GM23248 (cell line): Measurements from ENCODE around the gene NEU2. TPM values are rescaled to one million over a fixed set of nuclear protein-coding genes. Genes with fewer than 3 reads are reported as not detected.

ENCODE experiments used
- DNase-seq: peaks from one replicate; pipeline ENCODE4 v3.0.0-alpha.2; 2015
- H2AFZ ChIP-seq: fragments of 200-600 bp; sonication (generic); 2 replicates; pipeline ENCODE4 v1.6.1; 2016; ENCODE audit warnings: antibody characterized with exemption
- H3F3A ChIP-seq: fragments of 200-600 bp; sonication (generic); 2 replicates; pipeline ENCODE4 v1.6.1; 2016; ENCODE audit warnings: mild to moderate bottlenecking, antibody characterized with exemption, mixed run types; ENCODE audit not compliant: insufficient read depth
- H3K27ac ChIP-seq: fragments of 200-600 bp; sonication (generic); 2 replicates; pipeline ENCODE4 v1.5.1; 2016; ENCODE audit warnings: mild to moderate bottlenecking
- H3K27me3 ChIP-seq: fragments of 200-600 bp; sonication (generic); replicated peaks from 2 replicates; pipeline ENCODE4 v1.6.1; 2016; ENCODE audit warnings: mild to moderate bottlenecking; ENCODE audit not compliant: insufficient read depth
- H3K36me3 ChIP-seq: fragments of 200-600 bp; sonication (generic); 2 replicates; pipeline ENCODE4 v1.6.1; 2016; ENCODE audit warnings: low read depth, mild to moderate bottlenecking
- H3K4me1 ChIP-seq: fragments of 200-600 bp; sonication (generic); 2 replicates; pipeline ENCODE4 v1.6.1; 2016; ENCODE audit warnings: mild to moderate bottlenecking; ENCODE audit not compliant: insufficient read depth
- H3K4me2 ChIP-seq: fragments of 200-600 bp; sonication (generic); one replicate; pipeline ENCODE4 v1.6.1; 2016; ENCODE audit warnings: mild to moderate bottlenecking; ENCODE audit not compliant: unreplicated experiment
- H3K4me3 ChIP-seq: fragments of 200-600 bp; sonication (generic); 2 replicates; pipeline ENCODE4 v1.5.1; 2016; ENCODE audit warnings: mild to moderate bottlenecking
- H3K79me2 ChIP-seq: fragments of 200-600 bp; sonication (generic); 2 replicates; pipeline ENCODE4 v1.6.1; 2016; ENCODE audit warnings: mild to moderate bottlenecking; ENCODE audit not compliant: insufficient read depth
- H3K9ac ChIP-seq: fragments of 200-600 bp; sonication (generic); 2 replicates; pipeline ENCODE4 v1.6.1; 2016; ENCODE audit warnings: mild to moderate bottlenecking
- H3K9me2 ChIP-seq: fragments of 200-600 bp; sonication (generic); 2 replicates; pipeline ENCODE4 v1.6.1; 2016; ENCODE audit warnings: mixed run types, mild to moderate bottlenecking, moderate library complexity; ENCODE audit not compliant: insufficient read depth
- H3K9me3 ChIP-seq: fragments of 200-600 bp; sonication (generic); one replicate; pipeline ENCODE4 v1.6.1; 2017; ENCODE audit warnings: low read depth
- H4K20me1 ChIP-seq: fragments of 200-600 bp; sonication (generic); 2 replicates; pipeline ENCODE4 v1.6.0; 2016; ENCODE audit not compliant: insufficient read depth
- EZH2 ChIP-seq: fragments of 200-600 bp; sonication (generic); IDR thresholded peaks from 2 replicates; pipeline ENCODE4 v1.6.1; 2018; ENCODE audit warnings: antibody characterized with exemption, mild to moderate bottlenecking; ENCODE audit not compliant: insufficient read depth, poor library complexity, severe bottlenecking
- EZH2phosphoT487 ChIP-seq: fragments of 200-600 bp; sonication (generic); IDR thresholded peaks from 2 replicates; pipeline ENCODE4 v1.6.1; 2018; ENCODE audit warnings: antibody characterized with exemption, moderate library complexity, mild to moderate bottlenecking, low read depth; ENCODE audit not compliant: insufficient read depth
- WGBS, 2 experiments: methylation state at CpG; one replicate each; pipeline ENCODE4 v1.1.6; 2015 to 2017; ENCODE audit warnings: low lambda C conversion rate in 2 of 2, low coverage in 1 of 2; ENCODE audit errors: missing lambda C conversion rate in 2 of 2; 5-methylcytosine and 5-hydroxymethylcytosine counted together
- in situ Hi-C: fragments of 300-500 bp; cut with MboI; formaldehyde crosslinking; loops from 2 replicates; pipeline ENCODE4 v1.15.0; 2020
- polyA plus RNA-seq: library from polyadenylated mRNA; unstranded; fragments of >200 nt; fragmentation: Nextera tagmentation; extraction: Ambion mirVana; gene quantifications from 2 replicates; pipeline ENCODE4 v1.2.1, GENCODE V29; 2016
- total RNA-seq: library from RNA; depleted of rRNA; stranded (reverse); fragments of >200 nt; shearing (Covaris generic); gene quantifications from 2 replicates; pipeline ENCODE4 v1.2.3, GENCODE V29; 2014

The NEU2 gene
- total and polyA plus RNA-seq, 2 experiments from 2014 or later = not detected

GRCh38 chr2:233068762-233069418 is 36.4 kb downstream of the NEU2 start:
- H3K9me3 ChIP-seq = no peaks in the 10 kb centered on the region
- no peaks in the 10 kb centered on the region for H3K9me2 ChIP-seq
- peaks cover 27% of the 10 kb centered on the region for H3K27me3 ChIP-seq
- in situ Hi-C loops = no loop called here
- H3K4me2 ChIP-seq = no peak overlapping the region
- H3K4me3 ChIP-seq = no peak overlapping the region
- peaks cover 6% of the 10 kb centered on the region; the same call in 1 of the 2 replicates for H3F3A ChIP-seq
- no peak overlapping the region for H3K9ac ChIP-seq
- H3K4me1 ChIP-seq = no peaks in the 10 kb centered on the region
- no peak overlapping the region for H3K27ac ChIP-seq
- H4K20me1 ChIP-seq = no peaks in the 10 kb centered on the region
- WGBS, 2 experiments = 45 to 46% methylated on average over 9 of the region's 9 CpGs
- H3K36me3 ChIP-seq = no peaks in the 10 kb centered on the region
- TF ChIP-seq EZH2 = no peak
- no peak overlapping the region for H2AFZ ChIP-seq
- no peaks in the 10 kb centered on the region for H3K79me2 ChIP-seq
- no peak for DNase-seq

GRCh38 chr2:233072838-233073237 is 40.4 kb downstream of the NEU2 start:
- no peak for TF ChIP-seq EZH2phosphoT487
- no peak for TF ChIP-seq EZH2
- in situ Hi-C loops = no loop called here

GRCh38 chr2:233074106-233074505 is 41.6 kb downstream of the NEU2 start:
- Histone ChIP-seq H3K79me2 (no peaks in the 10 kb centered on the region), H3K9me2 (no peaks in the 10 kb centered on the region), H3K36me3 (no peaks in the 10 kb centered on the region), H3K9me3 (no peaks in the 10 kb centered on the region), H3K9ac (no peak overlapping the region), H3K27ac (no peak overlapping the region), H3K4me3 (no peak overlapping the region), H4K20me1 (no peaks in the 10 kb centered on the region), H3K27me3 (peaks cover 58% of the 10 kb centered on the region), H3K4me1 (no peaks in the 10 kb centered on the region), H2AFZ (no peak overlapping the region), H3K4me2 (no peak overlapping the region), H3F3A (no peaks in the 10 kb centered on the region)
- no peak for DNase-seq
- TF ChIP-seq EZH2 (no peak), EZH2phosphoT487 (no peak)
- whole genome bisulfite sequencing, 2 experiments = 46 to 51% methylated on average over 7 of the region's 7 CpGs
- in situ Hi-C loops = no loop called here

More at GRCh38 chr2:233072838-233073237, 40.4 kb downstream of the NEU2 start:
- Histone ChIP-seq H2AFZ (no peak overlapping the region), H3K9me2 (no peaks in the 10 kb centered on the region), H3K27ac (no peak overlapping the region), H3K27me3 (peaks cover 49% of the 10 kb centered on the region), H3K4me2 (no peak overlapping the region), H3K36me3 (no peaks in the 10 kb centered on the region), H4K20me1 (no peaks in the 10 kb centered on the region), H3F3A (no peaks in the 10 kb centered on the region), H3K4me3 (no peak overlapping the region), H3K9ac (no peak overlapping the region), H3K9me3 (no peaks in the 10 kb centered on the region), H3K79me2 (no peaks in the 10 kb centered on the region), H3K4me1 (no peaks in the 10 kb centered on the region)
- no peak for DNase-seq
- 21 to 31% methylated on average over 4 of the region's 4 CpGs for WGBS, 2 experiments

- Histone ChIP-seq H3K79me2 (no peaks in the 10 kb centered on the region), H2AFZ (no peak overlapping the region), H3F3A (no peaks in the 10 kb centered on the region), H3K27me3 (peaks cover 50% of the 10 kb centered on the region), H3K9me2 (no peaks in the 10 kb centered on the region), H3K36me3 (no peaks in the 10 kb centered on the region), H3K9me3 (no peaks in the 10 kb centered on the region), H3K4me3 (no peak overlapping the region), H3K9ac (no peak overlapping the region), H4K20me1 (no peaks in the 10 kb centered on the region), H3K4me2 (no peak overlapping the region), H3K27ac (no peak overlapping the region), H3K4me1 (no peaks in the 10 kb centered on the region)
- 62 to 67% methylated on average over 6 of the region's 6 CpGs for WGBS, 2 experiments
- in situ Hi-C loops = no loop called here
- no peak for TF ChIP-seq EZH2phosphoT487
- no peak for TF ChIP-seq EZH2
- no peak for DNase-seq
These were observed 42.9 kb downstream of the NEU2 start for GRCh38 chr2:233075141-233075965.
